GM19438 (cell line): ENCODE measurements around the gene SESN1.
"Not testable (repeated sequence)": the region's sequence is repeated elsewhere in the genome, so short reads cannot be mapped to it uniquely, and the experiment has no call there.

Experiments
- ATAC-seq: cut with Tn5 transposase; IDR thresholded peaks from one replicate; pipeline ENCODE4 v1.9.1; 2021; ENCODE audit warnings: low read depth; ENCODE audit not compliant: unreplicated experiment

The SESN1 gene

DNA sequence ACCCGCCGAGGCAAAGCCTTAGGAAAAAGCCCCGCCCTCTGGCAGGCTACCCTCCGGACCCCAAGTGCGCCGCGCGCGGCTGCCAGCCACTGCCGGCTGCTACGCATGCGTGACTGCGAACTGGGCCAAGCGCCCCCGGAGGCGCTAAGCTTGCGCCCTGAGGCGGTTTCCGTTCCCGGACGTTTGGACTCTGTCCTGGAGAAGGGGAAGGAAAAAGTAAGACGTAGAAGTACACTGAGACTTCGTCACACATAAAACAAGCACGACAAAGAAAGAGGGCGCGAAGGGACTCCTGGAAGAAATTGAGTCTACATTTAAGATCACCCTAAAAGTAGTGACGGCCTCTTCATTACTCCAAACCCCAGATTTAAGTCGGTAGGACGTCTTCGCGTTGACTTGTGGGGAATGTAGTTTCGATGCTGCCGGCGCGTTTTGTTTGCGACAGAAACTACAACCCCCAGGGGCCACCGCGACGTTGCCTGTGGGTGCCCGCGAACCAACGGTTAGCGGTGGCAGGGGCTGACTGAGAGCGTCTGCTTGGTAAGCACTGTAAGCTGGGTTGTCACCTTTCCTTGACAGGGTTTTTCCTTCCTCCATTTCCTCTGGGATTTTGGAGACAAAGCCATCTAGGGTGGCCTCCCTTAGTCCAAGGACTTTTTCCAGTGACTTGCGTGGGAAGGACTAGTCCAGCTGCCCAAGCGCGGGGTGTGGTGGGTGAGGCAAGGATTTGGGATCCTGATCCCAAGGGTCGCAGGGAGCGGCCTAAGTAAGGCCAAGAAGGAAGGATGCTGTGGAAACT lies 589 bp upstream of the SESN1 start, which contains the start of gene CEP57L1:
TSS of gene CEP57L1 (plus strand) at position 472 of the 799 bp plus-strand sequence. CDS start 49,715 bp downstream, outside the sequence.
- ATAC-seq: peak; percentile 67

DNA sequence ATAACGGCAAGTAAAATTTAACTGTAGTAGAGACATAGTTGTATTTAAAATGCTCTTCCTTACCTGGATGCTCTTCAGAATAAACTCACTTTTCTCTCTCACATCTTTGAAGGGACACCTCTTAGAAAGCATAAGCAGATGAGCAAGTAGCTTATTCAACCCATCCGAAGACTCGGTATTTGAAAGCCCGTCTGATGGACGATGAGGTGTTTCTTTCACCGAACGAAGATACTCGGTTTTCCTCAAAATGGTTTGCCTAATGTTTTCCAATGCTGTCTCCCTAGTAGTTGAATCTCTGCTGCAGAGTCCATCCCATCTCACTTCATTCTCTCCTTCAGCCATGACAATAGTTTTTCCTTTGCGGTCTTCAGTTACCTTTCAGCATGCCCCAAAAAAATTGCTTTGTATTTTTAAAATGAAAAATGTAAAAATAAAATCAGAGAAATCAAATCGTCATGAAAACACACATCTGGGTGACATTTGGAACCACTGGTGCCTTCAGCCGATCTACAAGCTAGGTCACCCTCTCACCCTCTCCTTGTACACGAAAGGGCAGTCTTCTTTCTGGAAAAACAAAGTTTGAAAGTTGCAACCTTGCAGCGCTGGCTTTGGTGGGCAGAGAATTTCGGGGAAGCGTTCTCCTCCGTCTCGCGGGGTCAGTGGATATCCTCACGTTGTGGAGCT lies 772 bp downstream of the SESN1 start:
- peak; percentile 3 for ATAC-seq

DNA sequence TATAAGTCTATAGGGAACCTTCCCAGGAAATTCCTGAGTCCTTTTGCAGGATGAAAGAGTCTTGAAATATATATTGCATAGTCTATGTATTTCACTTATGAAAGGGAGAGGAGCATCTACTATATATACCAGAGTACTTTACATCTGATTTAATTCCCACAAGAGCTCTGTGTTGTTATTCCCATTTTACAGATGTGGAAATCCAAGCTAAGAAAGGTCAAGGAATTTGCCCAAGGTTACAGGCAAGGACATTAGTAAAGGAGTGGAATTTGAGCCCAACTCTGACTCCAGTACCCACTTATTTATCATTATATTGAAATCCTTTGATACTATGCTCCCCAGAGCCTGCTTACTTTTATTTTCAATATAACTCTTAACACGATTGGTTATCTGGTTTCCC lies 2.6 kb downstream of the SESN1 start:
- no peak for ATAC-seq

DNA sequence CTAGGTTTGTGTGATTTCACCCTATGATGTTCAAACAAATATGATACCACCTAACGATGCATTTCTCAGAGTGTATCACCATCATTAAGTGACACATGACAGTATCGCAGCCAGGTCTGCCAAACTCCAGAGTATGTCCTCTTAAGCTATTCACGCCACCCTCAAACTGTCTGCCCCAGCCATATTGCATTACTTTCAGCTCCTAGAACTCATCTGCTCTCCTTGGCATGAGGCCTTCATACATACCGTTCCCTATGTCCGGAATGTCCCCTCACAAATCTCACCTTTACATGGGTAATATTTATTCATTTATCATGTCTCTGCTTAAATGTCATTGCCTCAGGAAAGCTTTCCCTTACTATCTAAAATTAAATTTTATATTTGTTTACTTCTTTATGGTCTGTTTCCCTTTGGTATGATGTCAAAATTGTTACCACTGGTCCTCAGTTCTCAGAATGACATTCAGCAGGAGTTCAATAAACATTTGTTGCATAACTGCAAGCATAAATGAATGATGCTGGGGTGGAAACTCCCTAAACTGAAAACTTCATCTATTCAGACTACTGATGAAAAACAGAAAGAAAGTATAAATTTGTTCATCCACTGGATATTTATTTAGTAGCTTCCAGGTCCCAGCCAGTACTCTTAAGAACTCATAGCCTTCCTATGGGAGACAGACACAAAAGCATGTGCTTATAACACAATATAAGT lies 3.2 kb downstream of the SESN1 start:
- ATAC-seq: no peak

DNA sequence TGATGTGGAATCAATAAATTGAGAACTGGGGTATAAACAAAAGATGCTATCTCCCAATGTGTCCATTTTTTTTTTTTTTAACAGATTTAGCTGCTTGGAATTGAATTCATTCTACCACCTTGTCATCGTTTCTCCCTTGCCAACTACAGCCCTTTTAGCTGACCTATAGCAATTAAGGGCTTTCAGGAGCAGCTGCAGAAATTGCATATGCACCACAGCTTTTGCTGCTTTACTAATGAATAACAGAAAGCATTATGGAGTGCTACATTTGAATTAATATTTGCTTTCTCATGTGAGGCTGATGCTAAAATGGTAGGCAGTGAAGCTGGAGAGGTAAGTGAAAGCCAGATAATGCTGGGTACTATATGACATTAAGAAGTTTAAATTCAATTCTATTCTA lies 5.7 kb downstream of the SESN1 start:
- ATAC-seq: no peak

DNA sequence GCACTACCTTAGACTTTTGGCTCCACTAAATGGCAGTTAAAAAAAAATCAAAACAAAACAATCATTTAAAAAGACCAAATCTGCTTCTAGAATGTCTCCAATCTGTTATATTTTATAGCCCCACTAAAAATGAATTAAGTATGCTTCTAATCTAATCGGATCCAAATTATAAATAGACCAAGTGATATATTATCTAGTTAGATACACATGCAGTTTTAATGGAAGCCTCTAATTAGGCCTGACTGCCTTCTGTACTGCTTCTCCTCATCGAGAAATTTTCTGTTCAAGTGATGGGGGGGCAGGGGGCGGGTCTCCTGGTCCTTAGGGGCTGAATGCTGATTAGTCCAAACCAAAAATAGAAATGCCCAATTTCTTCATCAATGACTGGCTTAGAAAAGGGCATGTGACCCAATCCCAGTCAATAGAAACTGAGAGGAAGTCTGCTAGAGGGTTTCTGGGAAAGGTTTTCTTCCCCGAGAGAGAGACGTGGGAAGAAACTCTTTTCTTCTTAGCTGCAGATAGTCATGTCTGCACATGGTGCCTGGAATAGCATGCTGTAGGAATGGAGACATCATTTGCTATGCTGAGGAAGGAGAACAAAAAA lies 6.9 kb downstream of the SESN1 start:
- ATAC-seq: no peak

DNA sequence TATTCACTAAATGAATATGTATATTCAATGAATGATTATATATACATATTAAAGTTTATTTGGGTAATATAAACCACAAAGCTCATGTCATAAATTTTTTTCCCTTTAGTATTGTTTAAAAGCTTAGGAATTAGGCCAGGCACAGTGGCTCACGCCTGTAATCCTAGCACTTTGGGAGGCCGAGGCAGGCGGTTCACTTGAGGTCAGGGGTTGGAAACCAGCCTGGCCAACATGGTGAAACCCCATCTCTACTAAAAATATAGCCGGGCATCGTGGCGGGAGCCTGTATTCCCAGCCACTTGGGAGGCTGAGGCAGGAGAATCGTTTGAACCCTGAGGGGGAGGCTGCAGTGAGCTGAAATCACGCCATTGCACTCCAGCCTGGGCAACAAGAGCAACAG lies 10.5 kb downstream of the SESN1 start:
- ATAC-seq: not testable (repeated sequence)

DNA sequence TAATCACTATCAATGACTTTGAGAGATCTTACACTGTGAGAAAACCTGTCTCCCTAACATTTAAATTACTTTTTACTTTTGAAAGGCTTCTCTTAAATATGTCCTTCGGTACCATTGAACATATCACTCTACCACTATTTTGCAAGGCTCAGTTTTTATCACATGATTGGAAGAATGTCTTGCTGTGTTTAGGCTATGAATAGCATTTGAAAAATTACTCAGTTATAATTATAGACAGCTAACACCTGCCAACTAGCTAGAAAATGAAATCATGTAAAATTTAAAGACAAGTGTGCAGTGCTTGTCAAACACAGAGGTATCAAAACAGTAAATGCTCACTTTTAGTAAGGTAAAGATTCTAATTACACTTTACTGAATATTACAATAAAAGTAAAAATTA lies 11.0 kb downstream of the SESN1 start:
- no peak for ATAC-seq

DNA sequence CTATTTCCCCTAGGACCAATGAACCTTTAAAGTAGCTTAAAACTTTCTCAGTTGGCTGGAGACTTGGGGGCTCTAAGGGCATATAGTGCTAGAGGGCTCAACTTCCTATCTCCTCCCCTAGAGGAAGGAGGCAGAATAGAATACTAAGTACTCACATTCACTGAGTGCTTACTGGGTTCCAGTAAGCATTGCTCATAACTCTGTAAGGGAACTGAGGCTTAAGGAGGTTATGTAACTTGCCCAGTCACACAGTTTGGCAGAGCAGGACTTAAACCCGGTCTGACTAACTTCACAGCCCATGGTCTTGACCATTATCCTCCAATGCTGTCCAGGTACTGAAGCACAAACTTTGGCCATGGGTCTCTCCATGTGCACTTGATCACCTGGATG lies 12.5 kb downstream of the SESN1 start:
- ATAC-seq: no peak

DNA sequence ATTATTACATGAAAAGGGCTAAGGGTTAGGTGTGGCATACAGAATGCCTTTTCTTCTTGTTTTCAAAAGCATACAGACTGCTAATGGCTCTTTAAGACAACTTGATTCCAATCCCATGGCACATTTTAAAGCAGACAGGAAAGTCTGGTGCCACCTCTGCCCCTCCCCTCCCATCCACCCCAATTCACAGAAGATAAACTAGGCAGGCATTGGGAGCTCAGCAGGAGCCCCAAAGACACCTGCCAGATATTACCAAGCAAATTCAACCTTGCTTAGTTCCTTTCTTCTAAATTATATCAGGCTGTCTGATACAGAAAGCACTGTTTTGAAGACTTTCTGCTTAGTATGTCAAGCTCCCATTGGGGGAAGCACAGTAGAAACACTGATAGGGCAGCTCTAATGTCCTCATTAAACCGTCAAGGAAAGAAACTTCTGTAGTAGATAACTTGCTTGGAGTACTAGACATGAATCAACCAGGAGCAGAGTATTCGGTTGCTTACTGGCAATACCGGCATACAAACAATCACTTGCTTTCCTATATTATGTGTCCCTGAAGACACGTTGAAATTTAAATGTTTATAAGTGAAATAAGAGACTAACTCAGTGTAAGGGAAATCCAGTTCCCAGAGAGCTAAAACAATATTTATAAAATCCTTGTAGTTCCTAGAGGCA lies 13.0 kb downstream of the SESN1 start:
- no peak for ATAC-seq

DNA sequence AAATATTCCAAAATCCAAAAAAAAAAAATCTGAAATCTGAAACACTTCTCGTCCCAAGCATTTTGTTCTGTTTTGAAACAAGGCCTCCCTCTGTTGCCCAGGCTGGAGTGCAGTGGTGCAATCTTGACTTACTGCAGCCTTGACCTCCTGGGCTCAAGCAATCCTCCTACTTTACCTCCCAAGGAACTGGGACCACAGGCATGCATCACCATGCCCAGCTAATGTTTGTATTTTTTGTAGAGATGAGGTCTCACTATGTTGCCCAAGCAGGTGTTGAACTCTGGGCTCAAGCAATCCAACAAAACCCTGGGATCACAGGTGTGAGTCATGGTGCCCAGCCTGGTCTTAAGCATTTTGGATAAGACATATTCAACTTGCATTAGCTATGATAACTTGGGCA lies 13.6 kb downstream of the SESN1 start:
- no peak for ATAC-seq

DNA sequence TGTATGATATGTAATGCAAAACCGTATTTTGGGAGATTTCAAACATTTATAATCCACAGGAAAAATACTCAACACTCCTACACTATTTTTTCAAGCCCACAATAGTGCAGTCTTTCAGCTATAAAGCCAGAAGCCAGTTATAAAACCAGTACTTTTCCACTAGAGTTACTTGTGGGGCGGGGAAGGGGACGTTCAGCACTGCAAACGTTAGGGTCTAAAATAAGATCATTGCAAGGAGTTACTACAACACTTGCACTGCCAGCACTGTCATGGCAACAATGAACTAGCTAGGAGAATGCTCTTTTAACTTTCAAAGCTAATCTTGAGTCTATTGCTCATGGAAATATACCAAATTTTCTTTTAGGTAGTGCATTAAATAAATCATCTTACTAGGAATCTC lies 14.7 kb downstream of the SESN1 start:
- ATAC-seq: no peak

DNA sequence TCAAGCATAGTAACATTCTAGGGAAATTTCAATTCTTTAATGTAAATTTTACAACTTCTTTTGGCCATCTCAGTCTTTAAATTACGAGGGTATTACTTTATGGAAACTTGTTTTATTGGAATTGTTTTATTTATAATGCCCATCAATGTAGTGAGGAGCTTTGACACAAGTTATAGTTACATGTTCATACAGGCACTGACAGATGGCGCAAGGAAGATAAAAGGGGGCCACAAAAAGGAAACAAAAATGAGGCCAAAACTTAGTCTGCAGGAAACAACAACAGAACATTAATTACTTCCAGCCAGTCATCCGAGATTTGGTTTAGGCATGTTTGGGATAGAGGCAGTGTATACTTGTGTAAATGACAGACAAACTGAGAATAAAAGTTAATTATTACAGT lies 18.3 kb downstream of the SESN1 start:
- no peak for ATAC-seq

DNA sequence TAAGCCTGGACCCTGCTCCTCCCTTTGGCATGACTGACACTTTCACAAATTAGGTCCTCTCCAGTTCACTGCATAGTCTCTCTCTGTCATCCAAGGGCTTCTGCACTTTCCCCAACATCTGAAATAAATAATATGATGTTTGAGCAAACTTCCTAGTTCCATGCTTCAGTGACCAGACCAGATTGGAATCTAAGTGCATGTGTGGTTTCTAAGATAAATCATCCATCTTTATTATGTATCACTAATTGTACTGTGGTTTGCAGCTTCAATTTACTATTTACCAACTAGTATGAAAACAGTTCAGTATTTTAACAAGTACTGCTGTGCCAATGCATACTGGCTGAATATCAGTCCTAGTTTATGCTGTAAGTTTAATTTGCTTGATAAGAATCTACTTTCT lies 18.7 kb downstream of the SESN1 start:
- no peak for ATAC-seq

DNA sequence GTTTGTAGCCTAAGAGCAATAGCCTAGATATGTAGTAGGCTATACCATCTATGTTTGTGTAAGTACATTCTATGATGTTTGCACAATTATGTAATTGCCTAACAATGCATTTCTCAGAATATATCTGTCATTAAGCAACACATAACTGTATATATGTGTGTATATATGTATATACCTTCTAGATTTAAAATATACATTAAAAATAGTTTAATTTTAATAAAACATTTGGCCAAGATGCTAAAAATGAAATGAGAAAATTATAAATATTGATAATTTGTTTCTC lies 20.6 kb downstream of the SESN1 start:
- no peak for ATAC-seq

DNA sequence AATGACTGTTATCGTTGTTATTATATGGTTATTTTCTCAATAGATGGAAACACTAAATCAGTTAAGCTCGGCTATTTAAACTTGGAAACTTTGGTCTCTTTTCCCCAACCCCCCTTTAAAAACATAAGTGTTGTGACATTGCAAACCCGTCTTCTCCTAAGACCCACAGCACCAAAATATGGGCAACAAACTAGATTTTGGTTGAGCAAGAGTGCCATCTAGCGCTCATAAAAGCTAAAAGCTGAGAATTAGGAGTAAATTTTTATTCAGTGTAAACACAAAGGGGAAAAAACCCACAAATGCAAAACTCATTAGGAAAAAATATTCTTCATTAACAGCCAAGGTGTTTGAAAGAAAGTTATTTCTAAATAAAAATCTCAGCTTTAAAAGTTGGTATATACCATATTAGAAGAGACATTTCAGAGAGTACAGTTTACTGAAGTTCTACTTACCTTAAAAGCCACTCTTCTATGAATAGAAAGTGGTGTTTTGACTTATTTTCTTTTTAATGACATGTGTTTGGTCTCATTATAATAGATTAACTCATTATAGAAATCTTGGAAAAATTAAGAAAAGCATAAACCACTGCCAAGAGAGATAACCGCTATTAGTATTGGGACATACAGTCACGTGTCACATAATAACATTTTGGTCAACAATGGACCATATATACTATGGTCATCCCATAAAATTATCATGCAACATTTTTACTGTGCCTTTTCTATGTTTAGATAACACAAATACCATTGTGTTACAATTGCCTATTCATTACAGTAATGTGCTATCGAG lies 21.1 kb downstream of the SESN1 start:
- no peak for ATAC-seq

DNA sequence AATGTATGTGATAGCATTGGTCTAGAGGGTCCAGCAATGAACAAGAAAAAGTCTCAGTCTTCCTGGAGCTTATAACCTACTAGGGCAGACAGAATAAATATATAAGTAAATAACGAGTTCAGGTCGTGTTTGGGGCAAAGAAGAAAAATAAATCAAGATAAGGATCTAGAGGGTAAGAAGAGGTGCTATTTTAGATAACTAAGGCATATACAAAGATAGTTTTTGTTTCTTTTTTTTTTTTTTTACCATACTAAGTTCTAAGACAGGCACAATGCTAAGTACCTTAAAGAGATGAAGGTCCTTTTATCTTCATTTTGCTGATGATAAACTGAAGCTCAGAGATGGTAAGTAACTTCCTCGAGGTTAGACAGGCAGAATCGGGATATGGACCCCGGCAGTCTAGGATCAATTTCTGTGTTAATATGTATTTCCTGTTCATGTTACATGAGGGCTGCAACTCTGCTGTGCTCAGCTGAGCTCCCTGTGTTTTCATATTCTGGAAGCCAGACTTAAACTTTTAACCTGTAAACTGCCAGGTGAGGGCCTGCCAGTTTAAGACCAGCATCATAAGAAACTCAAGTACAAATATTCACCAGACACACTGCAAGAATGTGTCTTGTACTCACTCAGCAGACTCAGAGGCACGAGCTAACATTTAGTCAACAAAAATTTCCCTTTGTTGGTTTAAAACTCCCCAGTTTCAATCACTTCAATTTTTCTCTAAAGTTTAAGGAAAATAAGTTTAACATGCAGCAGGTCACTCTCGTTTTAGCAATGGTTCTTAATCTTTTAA lies 23.3 kb downstream of the SESN1 start:
- ATAC-seq: no peak

DNA sequence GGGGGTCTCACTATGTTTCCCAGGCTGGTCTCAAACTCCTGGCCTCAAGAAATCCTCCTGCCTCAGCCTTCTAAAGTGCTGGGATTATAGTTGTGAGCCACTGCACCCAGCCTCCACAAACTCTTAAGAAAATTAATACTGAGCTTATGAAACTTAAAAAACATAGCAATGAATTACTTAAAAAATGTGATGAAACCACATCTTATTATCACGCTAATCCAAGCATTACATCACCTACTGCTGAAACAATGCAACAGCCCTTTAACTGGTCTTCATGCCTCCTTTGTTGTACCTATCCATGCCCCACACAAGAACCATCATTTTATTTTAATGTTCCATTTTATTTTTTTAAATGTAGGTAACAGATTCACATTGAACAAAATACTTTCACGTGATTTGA lies 24.9 kb downstream of the SESN1 start:
- no peak for ATAC-seq

DNA sequence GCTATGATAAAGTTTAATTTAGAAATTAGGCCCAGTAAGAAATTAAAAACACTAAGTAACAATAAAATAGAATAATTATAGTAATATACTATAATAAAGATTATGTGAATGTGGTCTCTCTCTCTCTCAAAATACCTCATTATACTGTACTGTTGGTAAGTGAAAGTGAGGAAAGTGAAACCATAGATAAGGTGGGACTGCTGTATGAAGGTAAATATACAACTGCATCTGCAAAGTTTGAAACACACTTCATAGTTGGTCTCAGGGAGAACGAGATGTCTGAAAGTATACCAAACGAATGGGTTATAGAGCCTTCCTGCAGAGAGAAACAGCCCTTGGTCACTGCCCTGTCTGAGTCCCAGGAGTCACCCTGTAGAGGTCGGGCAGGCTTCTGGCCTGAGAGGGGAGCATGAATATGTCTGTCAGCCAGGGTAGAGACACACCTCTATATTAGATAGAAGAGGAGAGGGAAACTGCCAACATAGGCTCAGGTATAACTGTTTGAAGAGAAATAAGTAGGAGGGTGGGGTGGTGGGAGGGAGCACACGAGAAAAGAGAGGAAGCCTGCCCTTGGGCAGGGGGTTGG lies 31.8 kb downstream of the SESN1 start:
- no peak for ATAC-seq
